HG02884 (cell line): ENCODE measurements around the gene ZEB1.
A peak's percentile ranks its signal among the peaks of the same experiment; 100 is the strongest.

Experiments used
- ATAC-seq: cut with Tn5 transposase; IDR thresholded peaks from one replicate; pipeline ENCODE4 v1.9.1; 2021; ENCODE audit warnings: mild to moderate bottlenecking, moderate library complexity; ENCODE audit not compliant: unreplicated experiment

ZEB1 gene

DNA sequence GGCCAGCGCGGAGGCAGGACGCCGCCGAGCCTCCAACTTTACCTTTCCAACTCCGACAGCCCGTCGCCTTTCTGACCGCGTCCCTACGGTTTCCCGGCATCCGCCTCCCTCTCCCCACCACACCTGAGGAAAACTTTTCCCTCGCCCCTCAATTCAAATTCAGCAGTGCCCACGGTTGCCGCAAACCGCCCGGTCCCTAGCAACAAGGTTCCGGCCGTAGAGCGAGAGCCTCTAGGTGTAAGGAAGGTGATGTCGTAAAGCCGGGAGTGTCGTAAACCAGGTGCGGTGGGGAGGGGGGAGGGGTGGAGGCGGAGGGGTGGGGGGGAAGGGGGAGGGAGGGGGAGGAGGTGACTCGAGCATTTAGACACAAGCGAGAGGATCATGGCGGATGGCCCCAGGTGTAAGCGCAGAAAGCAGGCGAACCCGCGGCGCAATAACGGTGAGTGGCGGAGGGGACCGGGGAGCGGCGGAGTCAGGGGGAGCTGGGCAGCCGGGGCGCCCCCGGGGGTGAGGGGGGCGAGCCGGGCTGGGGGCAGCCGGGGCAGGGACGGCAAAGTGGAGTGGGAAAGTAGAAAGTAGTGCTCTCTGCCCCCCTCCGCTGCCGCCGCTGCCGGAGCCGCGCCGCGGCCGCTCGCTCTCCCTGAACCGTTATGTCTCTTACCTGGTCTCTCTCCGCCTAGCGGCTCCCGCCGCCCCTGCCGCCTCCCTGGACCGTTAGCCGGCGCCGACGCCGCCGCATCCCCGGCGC is at the start of gene ZEB1:
Gene ZEB1, plus strand, starts transcription at position 363 of the 748 bp plus-strand sequence. Its CDS starts 19 bp downstream, at position 382.
- ATAC-seq = peak; percentile 27

DNA sequence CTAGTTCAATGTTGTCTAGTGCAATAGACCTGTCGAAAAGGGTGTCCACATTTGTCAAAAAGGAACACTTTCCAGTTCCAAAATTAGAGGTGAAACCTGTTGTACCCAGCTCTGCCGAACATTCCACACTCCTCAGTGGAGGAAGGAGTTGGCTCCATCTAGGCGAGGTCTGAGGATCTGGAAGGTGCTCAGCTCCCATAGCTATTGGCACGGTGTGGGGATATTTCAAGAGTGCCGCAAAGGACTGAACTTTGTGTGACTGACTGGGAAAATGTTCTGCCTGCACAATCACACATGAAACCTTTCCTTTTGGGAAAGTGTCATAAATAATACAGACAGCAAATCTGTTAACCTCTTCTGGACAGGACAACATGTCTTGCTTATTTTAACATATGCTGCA is 48.1 kb upstream of the ZEB1 start:
- ATAC-seq = no peak

GRCh38 chr10:31272841-31273240 is 46.2 kb upstream of the ZEB1 start:
- no peak for ATAC-seq

- no peak for ATAC-seq
Observed at GRCh38 chr10:31273789-31274188, 45.2 kb upstream of the ZEB1 start.

DNA sequence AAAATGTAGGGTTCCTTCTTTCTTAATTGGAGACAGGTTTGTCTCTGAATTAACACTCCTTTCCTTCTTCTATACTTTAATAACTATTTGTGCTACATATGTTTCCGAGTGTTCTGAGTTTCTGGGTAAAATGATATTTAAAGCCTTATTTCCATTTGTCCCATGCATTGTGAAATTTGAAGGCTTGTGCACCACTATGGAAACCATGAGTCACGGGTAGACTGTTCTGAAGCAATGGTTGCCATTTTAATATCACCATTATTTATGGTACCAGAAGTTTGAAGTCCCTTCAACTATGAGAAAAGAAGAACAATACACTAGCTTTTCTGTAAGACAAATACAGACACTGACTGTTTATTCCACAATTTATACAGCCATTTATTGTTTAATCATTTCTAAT is 44.7 kb upstream of the ZEB1 start:
- ATAC-seq = no peak

DNA sequence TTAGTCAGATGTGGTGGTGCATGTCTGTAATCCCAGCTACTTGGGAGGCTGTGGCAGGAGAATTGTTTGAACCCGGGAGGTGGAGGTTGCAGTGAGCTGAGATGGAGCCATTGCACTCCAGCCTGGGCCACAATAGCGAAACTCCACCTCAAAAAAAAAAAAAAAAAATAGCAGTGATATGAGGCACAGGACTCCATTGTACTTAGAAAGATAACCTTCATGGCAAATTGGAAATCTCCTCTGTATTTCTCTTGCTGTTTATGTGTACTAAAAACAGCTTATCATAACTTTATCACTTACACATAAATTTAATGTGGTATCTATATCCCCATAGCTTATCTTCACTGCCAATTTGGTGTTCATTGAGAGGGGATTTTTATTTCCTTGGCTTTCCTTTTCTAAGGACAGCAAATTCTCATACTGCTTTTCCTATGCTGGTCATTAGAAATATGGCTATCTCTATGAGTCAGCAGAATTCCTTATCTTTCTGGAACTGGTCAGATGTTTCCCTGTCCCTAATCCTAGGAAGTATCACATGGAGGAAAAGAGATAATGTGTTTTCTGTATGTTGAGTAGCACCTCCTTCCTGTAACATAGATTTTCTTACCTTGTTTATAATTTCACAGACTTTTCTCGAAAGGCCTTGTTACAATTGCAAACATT is 40.6 kb upstream of the ZEB1 start:
- no peak for ATAC-seq

GRCh38 chr10:31280972-31281371 is 38.0 kb upstream of the ZEB1 start:
- no peak for ATAC-seq

GRCh38 chr10:31288001-31288400 is 31.0 kb upstream of the ZEB1 start:
- no peak for ATAC-seq

DNA sequence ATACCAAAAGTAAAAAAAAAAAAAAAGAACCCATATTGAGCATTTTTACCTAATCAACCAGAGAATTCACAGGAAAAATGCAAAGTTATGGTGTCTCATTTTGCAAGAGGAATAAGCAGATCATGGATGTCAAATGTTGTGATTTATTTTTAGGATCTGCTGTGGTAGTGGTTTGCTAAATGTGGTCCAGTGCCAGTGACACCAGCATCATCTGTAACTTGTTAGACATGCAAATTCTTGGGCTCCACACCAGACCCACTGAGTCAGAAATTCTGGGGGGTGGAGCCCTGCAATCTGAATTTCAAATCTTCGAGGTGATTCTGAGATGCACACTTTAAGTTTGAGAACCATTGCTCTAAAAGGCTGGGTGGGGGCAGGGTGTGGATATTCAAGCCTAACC is 30.1 kb upstream of the ZEB1 start:
- ATAC-seq = no peak

DNA sequence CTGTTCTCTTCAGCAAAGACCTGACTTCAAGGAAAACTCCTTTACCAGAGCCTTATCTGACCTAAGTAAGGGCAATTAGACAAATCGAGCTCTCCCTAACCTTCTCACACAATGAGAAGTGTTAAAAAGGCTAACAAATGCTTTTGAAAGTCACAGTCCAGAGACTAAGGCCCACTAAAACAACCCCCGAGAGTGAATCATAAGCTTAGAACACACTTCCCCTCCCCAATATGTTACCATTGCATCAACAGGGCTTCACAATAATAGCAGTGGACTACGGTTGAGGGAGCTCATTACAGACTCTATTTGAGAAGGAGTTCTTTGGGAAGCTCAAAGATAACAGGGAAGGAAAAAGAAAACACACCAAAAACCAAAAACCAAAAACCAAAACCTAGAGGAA is 28.6 kb upstream of the ZEB1 start:
- no peak for ATAC-seq

DNA sequence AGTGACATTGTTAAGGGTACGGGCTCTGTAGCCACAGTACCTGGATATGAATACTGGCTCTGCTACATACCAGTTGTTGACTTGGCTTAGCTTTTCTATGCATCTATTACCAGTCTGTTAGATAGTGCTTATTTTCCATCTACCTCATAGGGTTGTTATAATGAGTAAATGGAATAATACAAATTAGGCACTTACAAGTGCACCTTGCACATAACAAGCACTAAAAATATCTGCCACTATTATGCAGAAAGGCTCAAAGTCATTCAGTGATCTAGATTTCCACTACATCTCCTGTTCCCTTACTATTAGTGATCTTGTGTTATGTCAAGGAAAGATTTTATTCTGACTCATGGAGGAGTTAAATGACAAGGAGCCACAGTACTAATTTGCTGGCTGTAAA is 27.9 kb upstream of the ZEB1 start:
- ATAC-seq = no peak

- ATAC-seq = no peak
Observed at GRCh38 chr10:31294558-31294957, 24.5 kb upstream of the ZEB1 start.

- no peak for ATAC-seq
Observed at GRCh38 chr10:31296754-31297153, 22.3 kb upstream of the ZEB1 start.

DNA sequence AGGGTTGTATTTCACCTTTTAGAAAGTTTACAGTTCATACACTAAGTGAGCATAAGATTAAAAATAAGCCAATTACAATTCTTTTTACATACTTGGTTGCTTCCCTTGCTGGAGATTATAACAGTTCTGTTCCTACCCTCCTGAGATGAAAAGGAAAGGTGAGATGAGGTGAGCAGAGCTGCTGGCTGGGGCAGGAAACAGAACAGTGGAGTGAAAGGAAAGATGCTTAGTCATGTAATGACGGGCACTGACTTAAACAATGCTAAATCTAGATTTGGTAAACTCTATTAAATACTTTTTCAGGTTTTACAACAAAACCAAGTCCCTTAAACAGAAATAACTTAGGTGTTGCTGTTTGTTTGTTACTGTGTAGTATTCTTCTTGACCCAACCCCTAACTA is 19.9 kb upstream of the ZEB1 start:
- no peak for ATAC-seq

DNA sequence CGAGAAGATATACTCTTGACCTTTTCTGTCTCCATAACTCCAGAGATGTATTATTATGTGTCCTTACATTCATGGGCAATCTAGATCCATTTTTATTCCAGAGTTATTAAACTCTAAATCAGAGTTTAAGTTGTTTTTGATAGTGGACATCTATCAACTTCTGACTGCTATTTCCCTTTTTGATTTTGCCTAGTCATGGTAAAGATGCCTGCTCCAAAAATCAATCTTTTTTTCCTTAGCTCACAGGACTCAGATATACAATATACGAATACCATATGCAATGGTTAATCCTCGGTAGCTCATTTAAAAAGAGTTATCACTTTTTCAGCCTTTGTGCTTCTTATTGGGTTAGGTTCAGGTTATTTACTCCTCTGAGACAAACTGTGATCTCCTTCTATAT is 15.8 kb upstream of the ZEB1 start:
- ATAC-seq = no peak

DNA sequence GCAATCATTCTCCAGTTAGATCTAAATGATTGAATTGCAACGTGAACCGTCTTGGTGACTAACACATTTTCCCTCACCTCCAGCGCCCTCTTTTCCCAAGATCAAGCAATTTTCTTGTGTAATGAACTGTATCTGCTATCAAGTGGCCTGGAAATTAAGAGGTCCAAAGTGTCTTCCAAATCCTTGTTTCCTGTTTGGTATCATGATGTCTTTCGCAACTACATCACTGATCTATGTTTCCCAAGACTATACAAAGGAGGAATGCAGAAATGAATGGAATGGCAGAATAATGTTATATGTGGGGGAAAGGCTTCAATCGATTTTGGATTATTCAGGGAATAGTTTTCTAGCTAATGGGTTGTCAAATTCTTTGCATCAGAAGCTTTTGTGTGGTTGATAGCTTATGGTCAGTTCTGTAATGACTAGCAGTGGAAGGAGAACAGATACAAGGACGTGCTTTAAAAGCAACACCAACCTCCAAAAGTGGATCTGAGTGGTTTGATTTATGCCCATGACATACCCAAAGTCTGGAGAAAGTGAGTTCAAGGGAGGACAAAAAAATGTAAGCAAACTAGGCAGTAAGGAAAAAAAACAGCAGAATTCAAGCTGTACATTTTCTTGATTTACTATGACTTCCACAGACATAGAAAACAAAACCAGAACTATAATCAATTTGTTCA is 14.6 kb upstream of the ZEB1 start:
- no peak for ATAC-seq

DNA sequence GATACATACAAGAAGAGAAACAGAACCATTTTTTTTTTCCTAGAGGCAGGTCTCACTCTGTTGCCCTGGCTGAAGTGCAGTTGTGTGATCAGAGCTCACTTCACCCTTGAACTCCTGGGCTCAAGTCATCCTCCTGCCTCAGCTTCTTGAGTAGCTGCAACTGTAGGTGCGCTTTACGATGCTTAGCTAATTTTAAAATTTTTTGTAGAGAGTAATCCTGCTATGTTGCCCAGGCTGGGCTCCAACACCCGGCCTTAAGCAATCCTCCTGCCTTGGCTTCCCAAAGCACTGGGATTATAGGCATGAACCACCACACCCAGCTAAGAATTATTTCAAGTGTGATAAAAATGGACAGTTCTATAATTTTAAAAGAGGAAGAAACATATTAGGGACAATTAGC is 5.6 kb upstream of the ZEB1 start:
- no peak for ATAC-seq

- no peak for ATAC-seq
Observed at GRCh38 chr10:31314256-31315150, 4.5 kb upstream of the ZEB1 start.

- no peak for ATAC-seq
Observed at GRCh38 chr10:31315453-31315852, 3.6 kb upstream of the ZEB1 start.

- no peak for ATAC-seq
Observed at GRCh38 chr10:31317171-31317570, 1.8 kb upstream of the ZEB1 start.
